ENCODE data around the gene CFAP20DC. TPM values are rescaled to one million over a fixed set of nuclear protein-coding genes. Genes with fewer than 3 reads are reported as not detected.

Gene CFAP20DC
- total RNA-seq, 1 donor from 2014 or later, result 4.7 TPM

DNA sequence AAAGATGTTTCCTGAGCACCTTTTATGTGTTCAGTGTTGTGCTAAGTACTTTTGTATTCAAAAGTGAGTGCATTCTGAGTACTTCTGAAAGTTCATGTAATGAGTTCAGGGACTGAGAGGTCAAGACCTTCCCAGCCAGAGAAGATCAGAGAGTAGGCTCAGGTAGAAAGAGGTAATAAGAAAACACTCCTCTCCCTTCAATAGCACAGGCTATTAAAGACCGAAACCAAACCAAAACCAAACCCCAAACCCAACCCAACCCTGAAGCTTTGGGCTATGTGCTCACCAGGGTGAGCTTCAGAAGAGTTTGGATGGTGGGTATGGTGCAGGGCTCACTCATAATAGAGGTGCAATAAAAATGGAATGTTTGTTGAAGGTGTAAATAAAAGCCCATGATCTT lies 306.5 kb downstream of the CFAP20DC start:
- no peaks in the 10 kb centered on the region for H3K9me3 Mint-ChIP-seq
- H3K4me1 Mint-ChIP-seq (ENCODE audit: unreplicated experiment), result no peaks in the 10 kb centered on the region
- no peaks in the 10 kb centered on the region for H3K36me3 Mint-ChIP-seq

DNA sequence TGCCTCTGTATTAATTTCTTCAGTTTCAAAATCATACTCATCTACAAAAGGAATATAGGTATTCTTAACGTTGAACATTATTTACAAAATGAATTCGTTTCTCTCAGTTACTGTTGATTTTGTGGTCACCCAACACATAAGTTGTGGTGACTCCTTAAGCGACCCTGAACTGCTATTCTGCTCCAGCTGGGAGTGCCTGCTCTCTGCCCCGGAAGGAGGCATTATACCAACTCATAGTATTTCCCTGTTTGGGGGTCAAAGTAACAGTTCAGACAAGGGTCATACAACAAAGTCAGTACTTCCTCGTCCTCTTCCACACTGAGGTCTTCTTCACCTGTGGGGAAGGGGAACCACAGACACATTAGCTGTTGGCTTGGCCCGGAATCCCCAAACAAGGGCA lies 307.6 kb downstream of the CFAP20DC start:
- Mint-ChIP-seq H3K4me3 (no peak overlapping the region), H3K27me3 (no peaks in the 10 kb centered on the region), H3K27ac (no peak overlapping the region), H3K36me3 (no peaks in the 10 kb centered on the region), H3K9me3 (no peaks in the 10 kb centered on the region), H3K4me1 (ENCODE audit: unreplicated experiment) (no peaks in the 10 kb centered on the region)
- TF ChIP-seq, protein P1, sequence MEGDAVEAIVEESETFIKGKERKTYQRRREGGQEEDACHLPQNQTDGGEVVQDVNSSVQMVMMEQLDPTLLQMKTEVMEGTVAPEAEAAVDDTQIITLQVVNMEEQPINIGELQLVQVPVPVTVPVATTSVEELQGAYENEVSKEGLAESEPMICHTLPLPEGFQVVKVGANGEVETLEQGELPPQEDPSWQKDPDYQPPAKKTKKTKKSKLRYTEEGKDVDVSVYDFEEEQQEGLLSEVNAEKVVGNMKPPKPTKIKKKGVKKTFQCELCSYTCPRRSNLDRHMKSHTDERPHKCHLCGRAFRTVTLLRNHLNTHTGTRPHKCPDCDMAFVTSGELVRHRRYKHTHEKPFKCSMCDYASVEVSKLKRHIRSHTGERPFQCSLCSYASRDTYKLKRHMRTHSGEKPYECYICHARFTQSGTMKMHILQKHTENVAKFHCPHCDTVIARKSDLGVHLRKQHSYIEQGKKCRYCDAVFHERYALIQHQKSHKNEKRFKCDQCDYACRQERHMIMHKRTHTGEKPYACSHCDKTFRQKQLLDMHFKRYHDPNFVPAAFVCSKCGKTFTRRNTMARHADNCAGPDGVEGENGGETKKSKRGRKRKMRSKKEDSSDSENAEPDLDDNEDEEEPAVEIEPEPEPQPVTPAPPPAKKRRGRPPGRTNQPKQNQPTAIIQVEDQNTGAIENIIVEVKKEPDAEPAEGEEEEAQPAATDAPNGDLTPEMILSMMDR (conservative IDR thresholded peaks at IDR 0.05), result no peak
- no peak for DNase-seq (ENCODE audit: extremely low spot score, unreplicated experiment)

More for the DNA sequence above, 306.5 kb downstream of the CFAP20DC start:
- no peak for DNase-seq (ENCODE audit: extremely low spot score, unreplicated experiment)
- TF ChIP-seq, protein P1 (conservative IDR thresholded peaks at IDR 0.05), result no peak
- no peaks in the 10 kb centered on the region for H3K27me3 Mint-ChIP-seq
- no peak overlapping the region for H3K4me3 Mint-ChIP-seq
- H3K27ac Mint-ChIP-seq, result no peak overlapping the region

DNA sequence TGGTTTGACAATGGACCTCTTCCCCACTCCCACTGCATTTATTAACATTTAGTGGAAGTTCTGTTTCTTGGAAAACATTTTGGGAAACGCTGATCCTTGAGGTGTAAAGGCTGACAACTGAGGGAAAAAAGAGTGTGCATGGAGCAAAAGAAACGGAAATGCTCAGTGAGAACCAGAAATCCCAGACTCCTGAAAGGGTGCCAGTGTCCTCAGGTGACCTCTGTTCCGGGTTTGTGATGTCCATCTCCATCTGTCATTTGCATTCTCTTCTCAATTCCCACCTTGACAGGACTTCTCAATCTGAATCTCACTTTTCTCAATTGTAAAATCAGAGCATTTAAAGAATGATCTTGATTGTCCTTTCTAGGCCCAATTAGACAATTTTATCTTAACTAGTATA lies 312.2 kb downstream of the CFAP20DC start:
- TF ChIP-seq, protein P1 (conservative IDR thresholded peaks at IDR 0.05), result no peak
- Mint-ChIP-seq H3K4me1 (ENCODE audit: unreplicated experiment) (no peaks in the 10 kb centered on the region), H3K4me3 (no peak overlapping the region), H3K9me3 (no peaks in the 10 kb centered on the region), H3K27me3 (no peaks in the 10 kb centered on the region), H3K36me3 (no peaks in the 10 kb centered on the region), H3K27ac (no peak overlapping the region)
- DNase-seq (ENCODE audit: extremely low spot score, unreplicated experiment), result no peak

DNA sequence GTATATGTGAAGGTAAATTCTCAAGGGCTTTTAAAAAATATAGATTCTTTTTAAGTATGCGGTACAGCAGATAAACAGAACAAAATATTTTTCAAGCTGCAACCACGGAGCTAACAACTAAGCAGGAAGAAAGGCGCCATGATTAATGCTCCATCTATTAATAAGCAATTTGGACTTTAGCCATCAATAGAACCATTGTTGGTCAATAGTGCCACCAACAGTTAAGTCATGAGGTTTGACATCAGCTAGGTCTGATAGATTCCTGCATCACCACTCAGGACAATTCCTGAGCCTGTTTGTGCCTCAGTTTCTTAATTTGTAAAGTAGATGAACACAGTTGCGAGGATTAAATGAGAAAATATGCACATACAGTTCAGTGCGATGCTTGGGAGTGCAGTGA lies 318.2 kb downstream of the CFAP20DC start:
- TF ChIP-seq, protein P1 (conservative IDR thresholded peaks at IDR 0.05), result no peak
- H3K27me3 Mint-ChIP-seq, result no peaks in the 10 kb centered on the region
- no peaks in the 10 kb centered on the region for H3K4me1 Mint-ChIP-seq (ENCODE audit: unreplicated experiment)
- H3K9me3 Mint-ChIP-seq, result no peaks in the 10 kb centered on the region
- no peaks in the 10 kb centered on the region for H3K36me3 Mint-ChIP-seq
- DNase-seq (ENCODE audit: extremely low spot score, unreplicated experiment), result no peak
- no peak overlapping the region for H3K4me3 Mint-ChIP-seq
- no peak overlapping the region for H3K27ac Mint-ChIP-seq

DNA sequence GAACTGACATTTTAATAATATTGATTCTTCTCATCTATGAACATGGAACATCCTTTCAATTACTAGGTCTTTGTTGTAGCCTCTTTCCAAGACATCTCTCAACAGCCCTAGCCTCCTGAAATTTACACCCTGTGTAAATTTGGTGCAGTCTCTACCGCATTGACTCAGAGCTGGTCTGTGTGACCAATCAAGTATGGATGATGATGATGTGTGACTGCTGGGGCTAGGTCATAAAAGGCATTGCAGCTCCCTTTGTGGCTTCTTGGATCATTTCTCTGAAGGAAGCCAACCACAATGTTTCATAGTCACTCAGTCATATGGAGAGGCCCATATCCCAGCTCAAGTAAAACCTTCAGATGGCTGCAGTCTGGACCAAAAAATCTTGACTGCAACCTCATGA lies 321.1 kb downstream of the CFAP20DC start:
- peaks cover 5% of the 10 kb centered on the region for H3K4me1 Mint-ChIP-seq (ENCODE audit: unreplicated experiment)
- no peak for DNase-seq (ENCODE audit: extremely low spot score, unreplicated experiment)
- no peaks in the 10 kb centered on the region for H3K9me3 Mint-ChIP-seq
- H3K36me3 Mint-ChIP-seq, result no peaks in the 10 kb centered on the region
- TF ChIP-seq, protein P1 (conservative IDR thresholded peaks at IDR 0.05), result no peak
- no peaks in the 10 kb centered on the region for H3K27me3 Mint-ChIP-seq
- H3K4me3 Mint-ChIP-seq, result no peak overlapping the region
- no peak overlapping the region for H3K27ac Mint-ChIP-seq

DNA sequence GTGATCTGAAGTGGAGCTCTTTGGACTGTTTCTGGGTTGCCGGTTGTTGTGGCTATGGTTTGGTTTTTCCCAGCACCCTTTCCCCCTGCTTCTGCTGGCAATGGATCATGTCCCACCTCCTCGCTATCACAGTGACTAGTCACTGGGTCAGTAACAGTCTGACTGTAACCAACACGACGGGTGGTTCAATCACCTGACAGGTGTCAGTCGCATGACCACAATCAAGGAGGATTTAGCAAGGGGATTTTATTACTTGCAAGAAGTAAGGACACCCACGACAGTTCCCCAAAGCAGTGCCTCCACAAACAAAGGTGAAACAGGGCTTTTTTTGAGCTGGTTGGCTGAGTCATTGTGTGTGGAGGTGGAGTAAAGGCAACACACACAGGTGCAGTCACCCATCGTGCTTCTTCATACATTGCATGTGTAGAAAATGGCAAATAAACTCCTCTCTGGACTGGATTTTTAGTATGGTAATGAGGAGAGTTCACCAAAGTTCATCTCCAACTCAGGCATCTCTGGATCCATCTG lies 324.4 kb downstream of the CFAP20DC start:
- Mint-ChIP-seq H3K27me3 (no peaks in the 10 kb centered on the region), H3K9me3 (no peaks in the 10 kb centered on the region), H3K4me1 (ENCODE audit: unreplicated experiment) (peaks cover 15% of the 10 kb centered on the region), H3K36me3 (no peaks in the 10 kb centered on the region), H3K27ac (no peak overlapping the region), H3K4me3 (no peak overlapping the region)
- DNase-seq (ENCODE audit: extremely low spot score, unreplicated experiment), result no peak
- TF ChIP-seq, protein P1 (conservative IDR thresholded peaks at IDR 0.05), result no peak
